K562 (cell line): ENCODE results near the gene C10orf105. TPM values are rescaled to one million over a fixed set of nuclear protein-coding genes. Genes with fewer than 3 reads are reported as not detected.

ENCODE experiments used
- ATAC-seq: fragments of 200-7000 bp; cut with Tn5 transposase; 3 replicates; pipeline ENCODE4 v1.9.1; 2020; ENCODE audit warnings: moderate library complexity
- BruUV-seq: library from RNA; stranded (reverse); fragments of 400-500 nt; replicated peaks from 2 replicates; lab custom pipeline; 2021; lab: Mats Ljungman, UMichigan
- CTCF ChIA-PET: fragments of 300-600 bp; formaldehyde crosslinking; extraction: SDS; loops from one replicate; lab custom pipeline; 2021; ENCODE audit warnings: low intra/inter-chr PET ratio; lab: Yijun Ruan, JAX
- POLR2A ChIA-PET: fragments of 300-600, 350-650 bp; sonication (Branson Sonifier 250); formaldehyde crosslinking; extraction: SDS; loops from one replicate; lab custom pipeline; 2021; ENCODE audit warnings: antibody characterized with exemption, inconsistent platforms; lab: Yijun Ruan, JAX
- DNase-seq, 4 experiments: peaks; one replicate each; pipeline versions ENCODE4 v3.0.0 to v3.0.0-alpha.2; 2011 to 2018; ENCODE audit warnings: low spot score in 3 of 4, mixed read lengths in 3 of 4; ENCODE audit errors: extremely low read depth in 1 of 4
- FAIRE-seq: peaks from 2 replicates; lab custom pipeline; 2011; peaks lifted over from hg19 to GRCh38; lab: Jason Lieb, UNC
- H2AFZ ChIP-seq: 2 replicates; pipeline ENCODE4 v1.6.0; 2011; ENCODE audit warnings: low read depth, low read length, control low read depth, inconsistent platforms
- H3K27ac ChIP-seq: fragments of 200-600 bp; 3 replicates; pipeline ENCODE4 v1.8.0; 2011; ENCODE audit warnings: low read depth, mild to moderate bottlenecking, control low read depth, inconsistent platforms, low read length, moderate library complexity, mixed read lengths; ENCODE audit errors: extremely low read depth
- H3K27me3 ChIP-seq, 2 experiments: fragments of 300-600 bp in 1 of 2; 2 replicates in 1 of 2; 3 replicates in 1 of 2; pipeline versions ENCODE4 v1.6.0 to v1.8.0; 2011; ENCODE audit warnings: inconsistent platforms in 2 of 2, low read length in 2 of 2, mild to moderate bottlenecking in 1 of 2, mixed read lengths in 1 of 2, moderate library complexity in 1 of 2; ENCODE audit not compliant: control insufficient read depth in 2 of 2, insufficient read depth in 2 of 2
- H3K36me3 ChIP-seq: fragments of 300-600 bp; 3 replicates; pipeline ENCODE4 v1.8.0; 2011; ENCODE audit warnings: mild to moderate bottlenecking, low read length, inconsistent platforms; ENCODE audit not compliant: control insufficient read depth, insufficient read depth
- H3K4me1 ChIP-seq, 2 experiments: fragments of 200-600 bp in 1 of 2; replicated peaks in 1 of 2; 2 replicates in 1 of 2; 3 replicates in 1 of 2; pipeline versions ENCODE4 v1.5.1 to v1.8.0; 2011; ENCODE audit warnings: inconsistent platforms in 2 of 2, low read length in 2 of 2, mild to moderate bottlenecking in 1 of 2, mixed read lengths in 1 of 2, moderate library complexity in 1 of 2; ENCODE audit not compliant: control insufficient read depth in 2 of 2, insufficient read depth in 2 of 2
- H3K4me2 ChIP-seq: 2 replicates; pipeline ENCODE4 v1.6.1; 2011; ENCODE audit warnings: low read length, control low read depth, inconsistent platforms, mixed read lengths; ENCODE audit not compliant: insufficient read depth
- H3K4me3 ChIP-seq: fragments of 200-600 bp; sonication (generic), shearing (Covaris generic); 2 replicates; pipeline ENCODE4 v1.5.1; 2016; ENCODE audit warnings: control low read depth, inconsistent platforms
- H3K79me2 ChIP-seq: fragments of 200-600 bp; 3 replicates; pipeline ENCODE4 v1.8.0; 2011; ENCODE audit warnings: low read length, inconsistent platforms; ENCODE audit not compliant: control insufficient read depth, insufficient read depth
- H3K9ac ChIP-seq, 2 experiments: 2 replicates each; pipeline versions ENCODE4 v1.6.0 to v1.6.1; 2011; ENCODE audit warnings: low read depth in 2 of 2, low read length in 2 of 2, control low read depth in 1 of 2, inconsistent platforms in 1 of 2, mild to moderate bottlenecking in 1 of 2, mixed read lengths in 1 of 2; ENCODE audit not compliant: insufficient read depth in 1 of 2
- H3K9me1 ChIP-seq: one replicate; pipeline ENCODE4 v1.6.0; 2011; ENCODE audit warnings: inconsistent platforms, mild to moderate bottlenecking, low read length, moderate library complexity; ENCODE audit not compliant: control insufficient read depth, insufficient read depth
- H3K9me3 ChIP-seq: replicated peaks from 2 replicates; pipeline ENCODE4 v1.5.1; 2011; ENCODE audit warnings: low read depth, low read length, inconsistent platforms; ENCODE audit not compliant: control insufficient read depth, insufficient read depth
- H4K20me1 ChIP-seq: replicated peaks from 2 replicates; pipeline ENCODE4 v1.6.1; 2011; ENCODE audit warnings: low read length, inconsistent platforms, mixed read lengths; ENCODE audit not compliant: control insufficient read depth, insufficient read depth
- GATA2 ChIP-seq: sonication (generic); formaldehyde crosslinking; IDR thresholded peaks from 2 replicates; pipeline ENCODE4 v1.4.0; 2020; ENCODE audit warnings: mild to moderate bottlenecking, missing genetic modification reagents
- GATAD2B ChIP-seq: fragments of 450-650 bp; IDR thresholded peaks from 2 replicates; pipeline ENCODE4 v1.6.1; 2017; ENCODE audit warnings: mild to moderate bottlenecking, borderline replicate concordance
- MED1 ChIP-seq: sonication (generic); formaldehyde crosslinking; IDR thresholded peaks from 2 replicates; pipeline ENCODE4 v1.8.1; 2023; ENCODE audit warnings: missing genetic modification reagents, borderline replicate concordance
- NCOA1 ChIP-seq: fragments of 450-650 bp; IDR thresholded peaks from 2 replicates; pipeline ENCODE4 v1.6.1; 2016; ENCODE audit warnings: low read depth
- NCOA4 ChIP-seq: fragments of 450-650 bp; IDR thresholded peaks from 2 replicates; pipeline ENCODE4 v1.6.1; 2018; ENCODE audit warnings: mild to moderate bottlenecking; ENCODE audit not compliant: partially characterized antibody
- NR0B1 ChIP-seq: fragments of 450-650 bp; IDR thresholded peaks from one replicate; pipeline ENCODE4 v1.6.1; 2018; ENCODE audit warnings: mild to moderate bottlenecking, moderate library complexity; ENCODE audit not compliant: partially characterized antibody
- POLR3A ChIP-seq: IDR thresholded peaks from 2 replicates; pipeline ENCODE4 v1.6.1; 2011; ENCODE audit warnings: borderline replicate concordance, mild to moderate bottlenecking, moderate library complexity; ENCODE audit not compliant: insufficient read length, insufficient read depth; ENCODE audit errors: extremely low read depth
- RBM17 ChIP-seq: fragments of 200-400 bp; formaldehyde crosslinking; IDR thresholded peaks from 2 replicates; pipeline ENCODE4 v1.6.1; 2017; ENCODE audit warnings: low read depth, mild to moderate bottlenecking, low read length, borderline replicate concordance
- ZBTB8A ChIP-seq: fragments of 450-650 bp; IDR thresholded peaks from 2 replicates; pipeline ENCODE4 v1.6.1; 2018; ENCODE audit warnings: mild to moderate bottlenecking, moderate library complexity; ENCODE audit not compliant: partially characterized antibody
- ZNF408 ChIP-seq: fragments of 250-450 bp; sonication (Bioruptor Pico); IDR thresholded peaks from 2 replicates; pipeline ENCODE4 v1.4.0; 2020; ENCODE audit warnings: low read depth, mild to moderate bottlenecking, moderate library complexity
- ZNF639 ChIP-seq, 2 experiments: fragments of 200-800 bp in 1 of 2; sonication (Bioruptor generic) in 1 of 2; sonication (generic) in 1 of 2; formaldehyde crosslinking in 1 of 2; IDR thresholded peaks in 1 of 2; conservative IDR thresholded peaks in 1 of 2; 2 replicates each; pipeline versions ENCODE4 v1.5.0 to v1.6.1; 2016 to 2020; ENCODE audit warnings: missing compliant biosample characterization in 1 of 2, missing genetic modification characterization in 1 of 2, missing genetic modification reagents in 1 of 2
- WGBS: fragments of 100-300 bp; shearing (Covaris generic); methylation state at CpG from one replicate; pipeline ENCODE4 v1.1.6; 2016; ENCODE audit warnings: low coverage, mixed read lengths; ENCODE audit not compliant: insufficient coverage; ENCODE audit errors: missing lambda C conversion rate; 5-methylcytosine and 5-hydroxymethylcytosine counted together
- in situ Hi-C: fragments of 300-500 bp; cut with MboI; formaldehyde crosslinking; loops from 4 replicates; pipeline ENCODE4 v1.15.0; 2018; ENCODE audit warnings: inconsistent platforms, mixed read lengths
- intact Hi-C: fragments of 100-400 bp; cut with micrococcal nuclease; formaldehyde crosslinking; loops from 2 replicates; pipeline ENCODE4 v1.14.2; 2022
- polyA plus RNA-seq, 8 experiments: library from polyadenylated mRNA; depleted of rRNA in 4 of 8; stranded (reverse) in 5 of 8; unstranded in 3 of 8; fragments of >200 nt; fragmentation: Nextera tagmentation in 2 of 8; fragmentation: Illumina TruSeq in 1 of 8; extraction: Ambion mirVana in 2 of 8; extraction: Trizol in 1 of 8; gene quantifications; 2 replicates each; pipeline versions ENCODE4 v1.2.1 to v1.2.3, GENCODE V29; 2011 to 2014; ENCODE audit warnings: inconsistent platforms in 1 of 8, missing spikeins in 1 of 8
- total RNA-seq, 7 experiments: library from RNA; depleted of rRNA in 6 of 7; stranded (reverse); fragments of >200 nt in 6 of 7; fragmentation: Illumina TruSeq in 2 of 7; extraction: Trizol in 2 of 7; gene quantifications; 2 replicates each; pipeline versions ENCODE4 v1.2.1 to v1.2.3, GENCODE V29; 2011 to 2021; ENCODE audit warnings: low replicate concordance in 1 of 7

The C10orf105 gene
- total and polyA plus RNA-seq, 9 of the 15 experiments (the other 6 are each of a cell fraction or from before 2014, with no cell fraction given), result 0.03 to 0.25 (median 0.04) TPM; not detected in 3

GRCh38 chr10:71763352-71764127 lies 44.0 kb upstream of the C10orf105 start (continued):
- TF ChIP-seq ZNF639 (CRISPR knock-in tag; conservative IDR thresholded peaks at IDR 0.05 in 1 of 2, IDR thresholded peaks at IDR 0.05 in 1 of 2), result no peak

- no peak for TF ChIP-seq NCOA1
- no peak for TF ChIP-seq ZBTB8A
- TF ChIP-seq POLR3A, result no peak
- no peak for TF ChIP-seq MED1 (CRISPR knock-in tag)
- TF ChIP-seq ZNF408 (CRISPR knock-in tag), result no peak
- TF ChIP-seq GATA2 (CRISPR knock-in tag), result no peak
- TF ChIP-seq RBM17, result no peak
- no peak for TF ChIP-seq GATAD2B
- no peak for TF ChIP-seq NR0B1
- no peak for TF ChIP-seq NCOA4
- ChIA-PET CTCF (interaction anchor here (0.7 kb wide), 1 partner anchor 50 kb away, joined by 5 read pairs; no protein-coding TSS in a partner anchor), POLR2A (interaction anchor here (0.5 to 1.5 kb wide), 5 partner anchors 8 to 353 kb away, joined by 3 to 5 read pairs (median 4); no protein-coding TSS in a partner anchor)
- peaks cover 0 to 13% of the 10 kb centered on the region in 2 experiments; a peak in 2 of 5 replicates for H3K27me3 ChIP-seq
- 40% methylated on average over 5 of the region's 5 CpGs for WGBS
- no peaks in the 10 kb centered on the region for H3K36me3 ChIP-seq
- no peak for ATAC-seq
- no peak overlapping the region for H3K9ac ChIP-seq
- peaks cover 14 to 33% of the 10 kb centered on the region in 2 experiments; a peak in 4 of 5 replicates for H3K4me1 ChIP-seq
- no peaks in the 10 kb centered on the region for H3K9me3 ChIP-seq
- H3K79me2 ChIP-seq, result no peaks in the 10 kb centered on the region
- H3K4me3 ChIP-seq, result no peak overlapping the region
- no peak overlapping the region for H3K4me2 ChIP-seq
- H3K9me1 ChIP-seq, result no peaks in the 10 kb centered on the region
- FAIRE-seq, result no peak
- DNase-seq, result no peak
- intact Hi-C loops (no loop called here), in situ Hi-C loops (no loop called here)
- H4K20me1 ChIP-seq, result no peaks in the 10 kb centered on the region; the same call in none of the 2 replicates
- no peak overlapping the region for H2AFZ ChIP-seq
- H3K27ac ChIP-seq, result no peak overlapping the region
- BruUV-seq, result no TSS peak
Measured at GRCh38 chr10:71762324-71762723, 42.7 kb upstream of the C10orf105 start.
